Measurements from ENCODE around the gene P2RX4.
"Not testable (repeated sequence)": the region's sequence is repeated elsewhere in the genome, so short reads cannot be mapped to it uniquely, and the experiment has no call there.

- not testable (repeated sequence) for TF ChIP-seq CTCF (conservative IDR thresholded peaks at IDR 0.05; ENCODE audit: low read length); EZH2phosphoT487 (IDR thresholded peaks at IDR 0.05; ENCODE audit: borderline replicate concordance, low read depth, low read length)
These were observed 47.9 kb downstream of the P2RX4 start for GRCh38 chr12:121257704-121258449.
